GM20000 (cell line): ENCODE data around the gene ZNF669.
A peak's percentile ranks its signal among the peaks of the same experiment; 100 is the strongest.

ENCODE experiments used
- DNase-seq: peaks from one replicate; pipeline ENCODE4 v3.0.0; 2012; ENCODE audit warnings: low spot score
- TF ChIP-seq, protein P1 (sequence below): IDR thresholded peaks from 2 replicates; pipeline ENCODE4 v1.5.1; 2012; ENCODE audit warnings: mild to moderate bottlenecking, control low read depth; ENCODE audit errors: extremely low read depth, missing control alignments

Gene ZNF669

DNA sequence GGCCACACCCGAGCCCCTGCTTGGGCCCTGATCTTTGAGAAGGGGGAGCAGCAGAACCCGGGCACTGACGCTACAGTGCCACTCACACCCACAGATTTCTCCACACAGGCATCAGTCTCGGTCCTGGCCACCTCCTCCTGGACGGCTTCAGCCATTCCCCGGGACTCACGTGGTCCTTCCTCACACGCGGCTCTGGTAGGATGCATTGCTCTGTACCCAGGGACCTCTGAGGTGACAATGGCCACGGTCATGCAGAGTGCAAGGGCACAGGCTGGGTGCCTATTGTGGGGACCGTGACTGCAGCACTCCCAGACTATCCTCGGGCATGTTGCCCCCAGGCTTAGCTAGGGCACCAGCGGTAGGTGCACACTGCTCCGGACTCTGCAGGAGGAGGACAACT is 13.7 kb downstream of the ZNF669 start:
- DNase-seq, result no peak
- TF ChIP-seq, protein P1, sequence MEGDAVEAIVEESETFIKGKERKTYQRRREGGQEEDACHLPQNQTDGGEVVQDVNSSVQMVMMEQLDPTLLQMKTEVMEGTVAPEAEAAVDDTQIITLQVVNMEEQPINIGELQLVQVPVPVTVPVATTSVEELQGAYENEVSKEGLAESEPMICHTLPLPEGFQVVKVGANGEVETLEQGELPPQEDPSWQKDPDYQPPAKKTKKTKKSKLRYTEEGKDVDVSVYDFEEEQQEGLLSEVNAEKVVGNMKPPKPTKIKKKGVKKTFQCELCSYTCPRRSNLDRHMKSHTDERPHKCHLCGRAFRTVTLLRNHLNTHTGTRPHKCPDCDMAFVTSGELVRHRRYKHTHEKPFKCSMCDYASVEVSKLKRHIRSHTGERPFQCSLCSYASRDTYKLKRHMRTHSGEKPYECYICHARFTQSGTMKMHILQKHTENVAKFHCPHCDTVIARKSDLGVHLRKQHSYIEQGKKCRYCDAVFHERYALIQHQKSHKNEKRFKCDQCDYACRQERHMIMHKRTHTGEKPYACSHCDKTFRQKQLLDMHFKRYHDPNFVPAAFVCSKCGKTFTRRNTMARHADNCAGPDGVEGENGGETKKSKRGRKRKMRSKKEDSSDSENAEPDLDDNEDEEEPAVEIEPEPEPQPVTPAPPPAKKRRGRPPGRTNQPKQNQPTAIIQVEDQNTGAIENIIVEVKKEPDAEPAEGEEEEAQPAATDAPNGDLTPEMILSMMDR, result no peak

DNA sequence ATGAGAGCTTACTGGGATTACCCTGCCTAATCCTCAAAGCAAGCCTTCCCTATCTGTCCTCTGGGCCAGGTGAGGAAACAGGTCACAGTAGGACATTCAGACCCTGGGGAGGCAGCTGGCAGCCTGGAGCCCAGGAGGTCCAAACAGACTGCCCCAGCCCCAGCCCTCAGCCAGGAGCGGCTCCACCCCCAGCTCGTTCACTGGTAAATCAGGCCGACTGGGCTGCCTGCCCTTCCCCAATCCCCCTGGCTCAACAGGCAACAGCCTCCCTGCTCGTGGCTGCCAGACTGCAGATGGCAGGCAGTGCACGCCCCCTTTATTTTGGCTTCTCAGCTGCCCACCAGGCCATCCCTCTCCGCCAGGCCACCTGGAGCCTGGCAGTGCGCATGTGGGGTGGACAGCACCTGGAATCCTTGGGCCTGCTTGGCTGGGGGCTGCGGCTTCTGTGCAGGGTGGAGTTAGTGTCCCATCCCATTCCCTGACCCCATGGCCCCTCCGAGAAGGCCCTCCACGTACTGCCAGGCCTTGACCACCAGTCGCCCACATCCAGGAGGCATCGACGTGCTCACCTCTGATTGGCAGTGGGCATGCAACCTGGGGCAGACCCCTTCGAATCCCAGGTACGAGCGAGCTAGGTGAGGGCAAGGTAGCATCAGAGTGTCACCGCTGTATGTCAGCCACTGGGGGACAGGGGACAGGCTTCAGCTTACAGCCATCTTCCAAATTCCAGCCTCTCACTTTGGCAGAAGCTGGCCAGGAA is 14.4 kb downstream of the ZNF669 start:
- TF ChIP-seq, protein P1, result no peak
- DNase-seq, result no peak

DNA sequence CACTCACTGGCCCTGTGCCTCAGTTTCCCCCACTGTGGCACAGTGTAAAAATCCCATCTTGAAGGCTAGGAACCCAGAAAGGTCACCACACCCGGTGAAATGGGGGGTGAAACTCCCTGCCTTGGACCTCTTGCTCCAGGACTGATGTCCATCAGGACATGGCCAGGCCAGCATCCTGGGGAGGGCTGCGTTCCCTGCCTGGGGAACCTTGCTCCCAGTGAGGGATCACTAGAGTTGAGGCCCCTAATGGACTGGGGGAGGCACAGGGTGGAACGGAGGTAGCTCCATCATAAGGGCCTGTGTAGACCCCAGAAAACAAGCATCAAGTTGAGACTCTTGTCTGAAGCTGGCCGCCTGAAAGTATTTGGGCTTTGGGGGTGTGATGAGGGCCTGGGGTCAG is 15.2 kb downstream of the ZNF669 start:
- no peak for DNase-seq
- TF ChIP-seq, protein P1, result no peak

DNA sequence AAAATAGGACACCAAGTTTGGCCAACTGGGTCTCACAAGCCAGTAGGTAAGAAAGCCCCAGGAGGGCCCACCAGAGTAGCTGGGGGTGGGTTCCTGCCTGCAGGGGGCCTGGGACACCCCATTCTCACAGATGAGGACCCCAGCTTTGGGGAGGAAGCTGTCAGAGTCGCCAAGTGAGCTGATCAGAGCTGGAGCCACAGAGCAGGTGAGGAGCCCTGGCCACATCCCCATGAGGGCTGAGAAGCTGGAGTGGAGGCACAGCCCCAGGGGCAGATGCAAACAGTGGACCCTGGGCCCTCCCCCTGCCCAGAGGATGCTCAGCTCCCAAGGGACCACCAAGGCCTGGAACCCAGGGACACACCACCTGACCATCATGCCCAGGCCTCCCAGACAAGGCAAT is 16.9 kb downstream of the ZNF669 start:
- DNase-seq, result no peak
- TF ChIP-seq, protein P1, result no peak

DNA sequence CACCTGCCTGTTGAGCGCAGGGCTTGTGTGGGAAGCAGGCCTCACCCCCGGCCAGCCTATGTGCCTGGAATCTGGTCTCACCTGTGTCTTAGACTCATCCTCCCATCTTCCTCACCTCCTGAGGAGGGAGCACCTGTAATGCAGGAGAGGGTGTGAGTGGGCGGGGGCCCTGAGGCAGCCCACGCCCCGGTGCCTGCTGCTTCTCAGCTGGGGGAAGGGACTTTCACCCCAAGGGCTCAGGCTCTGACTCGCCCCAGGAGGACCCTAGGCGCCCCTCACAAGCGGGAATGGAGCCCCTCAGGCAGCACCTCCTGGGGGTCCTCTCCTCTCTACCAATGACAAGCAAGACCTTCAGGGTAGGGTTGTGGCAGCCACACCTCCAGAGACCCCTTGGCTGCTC is 18.8 kb downstream of the ZNF669 start:
- TF ChIP-seq, protein P1, result no peak
- DNase-seq, result no peak

DNA sequence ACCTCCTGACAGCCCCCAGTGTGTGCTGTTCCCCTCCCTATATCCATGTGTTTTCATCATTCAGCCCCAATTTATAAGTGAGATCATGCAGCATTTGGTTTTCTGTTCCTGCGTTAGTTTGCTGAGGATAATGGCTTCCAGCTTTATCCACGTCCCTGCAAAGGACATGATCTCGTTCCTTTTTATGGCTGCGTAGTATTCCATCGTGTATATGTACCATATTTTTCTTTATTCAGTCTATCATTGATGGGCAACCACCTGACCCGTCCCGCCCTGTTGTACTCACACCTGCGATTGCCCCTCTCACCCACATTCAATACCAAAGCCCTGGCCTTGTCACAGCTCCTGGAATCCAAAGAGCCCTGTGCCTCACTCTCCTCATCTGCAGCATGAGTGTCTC is 19.4 kb downstream of the ZNF669 start:
- DNase-seq, result no peak
- TF ChIP-seq, protein P1, result no peak

DNA sequence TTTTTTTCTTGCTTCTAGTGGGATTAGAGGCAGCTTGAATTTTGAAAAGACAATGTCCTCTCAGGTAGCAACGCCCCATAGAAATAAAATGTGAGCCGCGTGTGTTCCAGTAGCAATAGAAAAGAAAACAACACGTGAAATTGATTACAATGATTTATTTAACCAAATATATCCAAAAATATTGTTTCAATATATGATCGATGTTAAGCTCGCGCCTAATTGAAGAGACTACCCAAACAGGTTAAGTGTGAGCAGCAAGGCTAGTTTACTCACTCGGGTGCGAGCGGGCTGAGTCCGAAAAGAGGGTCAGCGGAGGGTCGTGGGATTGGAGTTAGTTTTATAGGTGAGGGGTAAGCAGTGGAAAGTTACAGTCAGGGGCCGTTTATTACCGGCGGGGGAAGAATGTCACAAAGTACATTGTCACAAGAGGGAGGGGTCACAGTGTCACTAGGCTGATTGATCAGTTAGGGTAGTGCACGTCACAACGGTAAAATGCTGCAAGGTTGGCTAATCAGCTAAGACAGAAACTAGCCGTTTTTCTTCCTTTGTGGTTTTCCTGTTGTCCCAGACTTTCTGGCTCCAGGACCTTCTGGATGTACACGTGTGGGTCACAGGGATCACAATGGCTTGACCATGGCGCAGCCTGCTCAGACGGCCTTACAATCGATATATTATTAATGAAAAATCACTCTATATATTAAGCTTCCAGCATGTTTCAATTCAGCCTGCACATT is 24.8 kb downstream of the ZNF669 start:
- peak; percentile 25 for DNase-seq
- TF ChIP-seq, protein P1, result no peak
